LNCaP clone FGC (cell line): ENCODE measurements around the gene C5AR1.
"Not testable (repeated sequence)": the region's sequence is repeated elsewhere in the genome, so short reads cannot be mapped to it uniquely, and the experiment has no call there.

Source experiments
- DNase-seq: peaks from one replicate; pipeline ENCODE4 v3.0.0-alpha.2; 2011; ENCODE audit warnings: low read depth
- H3K4me3 ChIP-seq: 2 replicates; pipeline ENCODE4 v1.5.1; 2011; ENCODE audit warnings: mild to moderate bottlenecking, low read depth, low read length, control low read depth
- TF ChIP-seq, protein P1 (sequence below): IDR thresholded peaks from 2 replicates; pipeline ENCODE4 v1.5.1; 2012; ENCODE audit warnings: mild to moderate bottlenecking; ENCODE audit not compliant: control insufficient read depth, insufficient read depth; ENCODE audit errors: extremely low read depth

Gene C5AR1

DNA sequence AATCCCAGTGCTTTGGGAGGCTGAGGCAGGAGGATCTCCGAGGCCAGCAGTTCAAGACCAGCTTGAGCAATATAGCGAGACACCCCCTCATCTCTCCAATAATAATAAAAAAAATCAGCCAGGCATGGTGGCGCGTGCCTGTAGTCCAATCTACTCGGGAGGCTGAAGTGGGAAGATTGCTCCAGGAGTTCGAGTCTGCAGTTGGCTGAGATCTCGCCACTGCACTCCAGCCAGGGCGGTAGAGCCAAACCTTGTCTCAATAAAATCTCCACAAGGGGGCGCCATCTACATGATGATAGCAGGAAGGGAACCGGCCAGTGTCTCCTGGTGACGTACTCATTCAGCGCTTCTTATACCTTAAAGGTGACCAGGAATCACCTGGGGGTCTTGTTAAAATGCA, 13.6 kb upstream of the C5AR1 start:
- peak; percentile 32 for DNase-seq
- TF ChIP-seq, protein P1, sequence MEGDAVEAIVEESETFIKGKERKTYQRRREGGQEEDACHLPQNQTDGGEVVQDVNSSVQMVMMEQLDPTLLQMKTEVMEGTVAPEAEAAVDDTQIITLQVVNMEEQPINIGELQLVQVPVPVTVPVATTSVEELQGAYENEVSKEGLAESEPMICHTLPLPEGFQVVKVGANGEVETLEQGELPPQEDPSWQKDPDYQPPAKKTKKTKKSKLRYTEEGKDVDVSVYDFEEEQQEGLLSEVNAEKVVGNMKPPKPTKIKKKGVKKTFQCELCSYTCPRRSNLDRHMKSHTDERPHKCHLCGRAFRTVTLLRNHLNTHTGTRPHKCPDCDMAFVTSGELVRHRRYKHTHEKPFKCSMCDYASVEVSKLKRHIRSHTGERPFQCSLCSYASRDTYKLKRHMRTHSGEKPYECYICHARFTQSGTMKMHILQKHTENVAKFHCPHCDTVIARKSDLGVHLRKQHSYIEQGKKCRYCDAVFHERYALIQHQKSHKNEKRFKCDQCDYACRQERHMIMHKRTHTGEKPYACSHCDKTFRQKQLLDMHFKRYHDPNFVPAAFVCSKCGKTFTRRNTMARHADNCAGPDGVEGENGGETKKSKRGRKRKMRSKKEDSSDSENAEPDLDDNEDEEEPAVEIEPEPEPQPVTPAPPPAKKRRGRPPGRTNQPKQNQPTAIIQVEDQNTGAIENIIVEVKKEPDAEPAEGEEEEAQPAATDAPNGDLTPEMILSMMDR, result peak; percentile 55
- no peak overlapping the region for H3K4me3 ChIP-seq

DNA sequence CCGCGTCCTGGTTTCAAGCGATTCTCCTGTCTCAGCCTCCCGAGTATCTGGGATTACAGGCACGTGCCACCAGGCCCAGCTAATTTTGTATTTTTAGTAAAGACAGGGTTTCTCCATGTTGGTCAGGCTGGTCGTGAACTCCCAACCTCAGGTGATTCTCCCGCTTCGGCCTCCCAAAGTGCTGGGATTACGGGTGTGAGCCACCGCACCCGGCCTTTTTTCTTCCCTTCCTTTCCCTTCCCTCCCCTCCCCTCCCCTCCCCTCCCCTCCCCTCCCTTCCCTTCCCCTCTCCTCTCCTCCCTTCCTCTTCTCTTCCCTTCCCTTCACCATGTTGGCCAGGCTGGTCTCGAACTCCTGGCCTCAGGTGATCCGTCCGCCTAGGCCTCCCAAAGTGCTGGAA, 8.8 kb upstream of the C5AR1 start:
- not testable (repeated sequence) for H3K4me3 ChIP-seq, DNase-seq

DNA sequence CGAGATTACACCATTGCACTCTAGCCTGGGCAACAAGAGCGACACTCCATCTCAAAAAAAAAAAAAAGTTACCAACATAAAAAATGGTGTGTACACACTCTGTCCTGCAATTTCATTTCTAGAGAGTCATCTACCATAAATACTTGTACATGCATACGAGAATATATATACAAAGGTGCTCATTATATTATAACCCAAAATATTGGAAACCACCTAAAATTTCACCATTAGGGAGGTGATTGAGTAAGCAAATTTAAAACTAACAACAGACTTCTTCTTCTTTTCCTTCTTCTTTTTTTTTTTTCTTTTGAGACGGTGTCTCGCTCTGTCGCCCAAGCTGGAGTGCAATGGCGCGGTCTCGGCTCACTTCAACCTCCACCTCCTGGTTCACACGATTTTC, 7.4 kb upstream of the C5AR1 start:
- DNase-seq, result no peak
- TF ChIP-seq, protein P1, result no peak
- no peak overlapping the region for H3K4me3 ChIP-seq

DNA sequence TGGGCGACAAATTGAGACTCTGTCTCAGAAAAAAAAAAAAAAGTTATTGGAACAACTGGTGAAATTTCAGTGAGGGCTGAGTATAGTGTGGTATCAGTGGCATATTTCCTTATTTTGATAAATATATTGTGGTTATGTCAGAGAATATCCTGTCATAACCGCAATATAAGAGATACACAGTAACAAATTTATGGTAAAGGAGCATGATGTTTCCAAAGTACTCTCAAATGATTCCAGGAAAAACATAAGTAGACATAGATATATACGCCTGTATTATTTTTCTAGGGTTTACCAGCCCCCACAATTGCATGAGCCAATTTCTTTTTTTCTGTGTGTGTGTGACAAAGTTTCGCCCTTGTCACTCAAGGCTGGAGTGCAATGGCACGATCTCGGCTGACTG, 5.7 kb upstream of the C5AR1 start:
- no peak for DNase-seq
- H3K4me3 ChIP-seq, result no peak overlapping the region
- TF ChIP-seq, protein P1, result no peak

DNA sequence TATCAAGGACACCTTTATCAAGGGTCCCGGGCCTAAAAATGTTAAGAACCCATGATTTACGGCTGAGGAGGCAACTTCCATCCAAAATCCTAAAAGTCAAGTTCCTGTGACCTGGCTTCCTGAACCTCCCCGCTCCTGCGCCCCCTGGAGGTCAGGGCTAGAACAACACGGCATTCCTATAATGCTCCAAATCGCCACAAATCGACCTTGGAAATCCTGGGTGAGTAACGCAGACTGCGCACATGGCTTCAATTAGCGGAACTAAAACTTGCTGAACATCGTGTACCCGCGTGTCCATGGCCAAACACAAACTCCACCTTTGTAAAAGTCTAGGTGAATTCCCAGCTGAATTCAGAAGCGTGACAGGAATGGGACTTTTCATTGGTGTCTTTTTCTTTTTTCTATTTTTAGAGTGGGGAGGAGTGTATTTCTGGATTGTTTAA, 4.3 kb upstream of the C5AR1 start:
- DNase-seq, result peak; percentile 10
- no peak overlapping the region for H3K4me3 ChIP-seq
- TF ChIP-seq, protein P1, result peak; percentile 77

DNA sequence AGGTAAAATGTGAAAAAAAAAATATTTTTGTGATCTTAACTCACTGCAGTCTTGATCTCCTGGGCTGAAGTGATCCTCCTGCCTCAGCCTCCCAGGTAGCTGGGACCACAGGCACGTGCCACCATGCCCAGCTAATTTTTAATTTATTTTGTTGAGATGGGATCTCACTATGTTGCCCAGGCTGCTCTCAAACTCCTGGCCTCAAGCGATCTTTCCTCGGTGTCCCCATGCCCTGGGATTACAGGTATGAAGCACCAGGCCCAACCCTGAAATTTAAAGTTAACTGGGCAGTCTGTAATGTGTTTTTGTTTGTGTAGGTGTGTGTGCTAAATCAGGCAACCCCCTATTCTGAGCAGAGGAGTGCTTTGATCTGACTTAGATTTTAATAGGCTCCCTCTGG, 3.4 kb upstream of the C5AR1 start:
- no peak for DNase-seq
- no peak overlapping the region for H3K4me3 ChIP-seq
- TF ChIP-seq, protein P1, result no peak

DNA sequence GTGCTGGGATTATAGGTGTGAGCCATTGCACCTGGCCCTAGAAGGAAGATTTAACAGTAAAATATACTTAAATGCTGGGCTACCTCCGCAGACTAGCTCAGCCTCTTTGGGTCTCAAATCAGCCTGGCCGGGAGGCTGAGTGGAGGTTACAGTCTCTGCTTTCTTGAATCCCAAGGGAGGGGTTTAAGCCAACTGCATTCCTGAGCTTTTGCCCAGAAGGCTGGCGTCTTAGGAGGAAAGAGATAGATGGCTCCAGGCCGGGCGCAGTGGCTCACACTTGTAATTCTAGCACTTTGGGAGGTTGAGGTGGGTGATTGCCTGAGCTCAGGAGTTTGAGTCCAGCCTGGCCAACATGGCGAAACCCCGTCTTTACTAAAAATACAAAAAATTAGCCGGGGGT, 623 bp upstream of the C5AR1 start:
- TF ChIP-seq, protein P1, result no peak
- DNase-seq, result no peak
- no peak overlapping the region for H3K4me3 ChIP-seq
